Renal cortex interstitium (tissue), 11 donors: ENCODE measurements around the gene CTIF. TPM values are rescaled to one million over a fixed set of nuclear protein-coding genes. Genes with fewer than 3 reads are reported as not detected.

ENCODE experiments used
- DNase-seq, 11 donors: peaks; one replicate each; pipeline ENCODE4 v3.0.0-alpha.2; 2013; ENCODE audit warnings: low read depth in 9 of 11, low spot score in 4 of 11; ENCODE audit errors: extremely low read depth in 1 of 11
- polyA plus RNA-seq, 3 donors: library from polyadenylated mRNA; unstranded; fragments of 120-200 nt; gene quantifications; one replicate each; pipeline ENCODE4 v1.2.1, GENCODE V29; 2013; ENCODE audit not compliant: insufficient read length in 3 of 3

Gene CTIF
- polyA plus RNA-seq, 3 donors: 17.9 to 26.5 (median 22.6) TPM

- no peak for DNase-seq
Measured at GRCh38 chr18:48741866-48742265, 203.0 kb downstream of the CTIF start.

GRCh38 chr18:48742304-48742703, 203.5 kb downstream of the CTIF start:
- DNase-seq: no peak

GRCh38 chr18:48742706-48743475, 204.1 kb downstream of the CTIF start:
- DNase-seq: no peak

DNA sequence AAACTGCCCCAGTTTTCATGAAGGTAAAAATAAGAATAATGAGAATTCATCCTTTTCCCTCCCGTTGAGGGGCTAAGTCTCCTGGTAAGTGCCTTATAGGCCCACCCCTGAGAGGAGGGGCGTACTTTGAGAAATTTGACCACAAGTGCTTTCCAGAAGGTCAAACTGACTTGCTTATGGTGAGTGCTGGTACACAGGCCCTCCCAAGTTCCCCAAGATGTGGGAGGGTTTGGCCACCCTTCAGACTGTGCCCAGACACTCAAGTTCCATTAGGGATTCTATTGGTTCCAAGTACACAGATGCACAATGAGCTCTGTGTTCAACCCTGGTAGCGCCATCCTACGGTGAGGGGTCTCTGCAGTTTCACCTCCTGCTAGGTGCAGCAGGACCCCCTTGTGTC, 205.1 kb downstream of the CTIF start:
- DNase-seq: no peak

GRCh38 chr18:48745293-48745692, 206.5 kb downstream of the CTIF start:
- DNase-seq: no peak

DNA sequence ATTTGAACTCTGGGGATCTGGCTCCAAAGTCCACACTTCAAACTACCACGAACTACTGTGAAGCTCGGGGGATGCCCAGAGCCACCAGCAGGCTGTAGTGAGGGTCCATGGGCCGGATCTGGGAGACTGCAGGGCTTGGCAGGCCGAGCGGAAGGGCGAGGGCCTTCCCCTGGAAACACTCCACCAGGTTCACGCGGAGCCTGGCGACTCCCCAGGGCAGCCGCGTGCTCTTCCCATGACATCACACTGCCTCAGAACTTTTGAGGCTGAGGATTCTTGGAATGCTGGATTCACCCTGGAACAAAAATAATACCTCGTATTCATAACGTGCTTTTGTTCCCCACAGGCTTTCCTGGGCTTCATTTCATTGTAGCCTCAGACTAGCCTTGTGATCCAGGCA, 210.9 kb downstream of the CTIF start:
- DNase-seq: no peak

GRCh38 chr18:48750485-48751175, 211.8 kb downstream of the CTIF start:
- no peak for DNase-seq

GRCh38 chr18:48751727-48752468, 213.1 kb downstream of the CTIF start:
- DNase-seq: no peak

GRCh38 chr18:48752478-48752877, 213.6 kb downstream of the CTIF start:
- DNase-seq: no peak

GRCh38 chr18:48752928-48753327, 214.1 kb downstream of the CTIF start:
- DNase-seq: no peak

GRCh38 chr18:48753691-48754090, 214.9 kb downstream of the CTIF start:
- DNase-seq: no peak

DNA sequence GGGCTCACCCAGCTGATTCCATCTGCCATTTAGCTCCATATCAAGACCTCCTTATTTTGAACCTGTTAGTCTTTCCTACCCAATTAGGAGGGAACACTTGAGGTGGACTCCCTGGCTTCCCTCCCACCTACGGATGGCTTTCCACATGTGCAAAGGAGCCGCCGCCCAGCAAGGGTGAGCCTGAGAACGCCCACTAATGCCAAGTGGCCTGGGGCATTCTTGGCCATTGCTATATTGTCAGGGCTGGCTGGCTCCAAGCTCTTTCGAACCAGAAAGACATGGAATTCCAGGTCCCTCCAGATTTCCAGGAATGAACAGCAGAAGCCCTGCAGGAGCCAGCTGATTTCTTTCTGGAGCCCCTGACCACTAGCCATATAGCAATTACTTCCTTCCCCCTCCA, 215.7 kb downstream of the CTIF start:
- no peak for DNase-seq

- DNase-seq: no peak
Measured at GRCh38 chr18:48754993-48755473, 216.2 kb downstream of the CTIF start.

DNA sequence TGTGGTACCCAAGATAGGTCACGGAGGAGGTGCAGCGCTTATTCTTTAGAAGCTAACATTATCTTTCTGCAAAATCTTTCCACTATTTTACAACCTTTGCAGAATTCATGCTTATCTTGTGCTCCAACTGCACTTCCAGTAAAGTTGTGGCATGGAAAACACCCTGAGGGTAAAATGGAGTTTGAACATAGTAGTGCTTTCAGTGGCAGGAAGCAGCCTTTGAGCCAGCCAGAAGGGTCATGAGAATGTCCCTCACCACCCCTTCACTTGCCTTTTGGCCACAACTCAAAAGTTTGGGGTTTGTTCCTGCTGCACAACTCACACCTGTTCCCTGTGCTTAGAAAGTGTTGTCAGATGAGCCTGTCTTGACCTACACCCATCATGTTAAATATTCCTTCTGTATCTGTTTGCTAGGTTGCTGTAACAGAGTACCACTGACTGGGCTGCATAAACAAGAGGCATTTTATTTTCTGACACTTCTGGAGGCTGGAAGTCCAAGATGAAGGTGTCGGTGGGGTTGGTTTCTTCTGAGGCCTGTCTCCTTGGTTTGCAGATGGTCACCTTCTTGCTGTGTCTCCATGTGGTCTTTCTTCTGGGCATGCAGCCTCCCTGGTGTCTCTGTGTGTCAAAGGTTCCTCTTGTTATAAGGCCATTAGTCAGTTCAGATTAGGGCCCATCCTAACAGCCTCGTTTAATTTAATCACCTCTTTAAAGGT, 217.8 kb downstream of the CTIF start:
- no peak for DNase-seq

GRCh38 chr18:48757367-48757766, 218.5 kb downstream of the CTIF start:
- no peak for DNase-seq

DNA sequence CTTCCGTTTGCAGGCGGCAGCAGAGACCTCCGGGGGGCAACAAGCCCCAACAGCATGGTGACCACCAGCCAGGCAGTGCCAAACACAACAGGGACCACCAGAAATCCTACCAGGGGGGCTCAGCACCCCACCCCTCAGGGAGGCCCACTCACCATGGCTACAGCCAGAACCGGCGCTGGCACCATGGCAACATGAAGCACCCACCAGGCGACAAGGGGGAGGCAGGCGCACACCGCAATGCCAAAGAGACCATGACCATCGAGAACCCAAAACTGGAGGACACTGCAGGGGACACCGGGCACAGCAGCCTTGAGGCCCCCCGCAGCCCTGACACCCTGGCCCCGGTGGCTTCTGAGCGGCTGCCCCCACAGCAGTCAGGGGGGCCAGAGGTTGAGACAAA, 219.1 kb downstream of the CTIF start:
- no peak for DNase-seq

- no peak for DNase-seq
Measured at GRCh38 chr18:48761582-48761981, 222.8 kb downstream of the CTIF start.

DNA sequence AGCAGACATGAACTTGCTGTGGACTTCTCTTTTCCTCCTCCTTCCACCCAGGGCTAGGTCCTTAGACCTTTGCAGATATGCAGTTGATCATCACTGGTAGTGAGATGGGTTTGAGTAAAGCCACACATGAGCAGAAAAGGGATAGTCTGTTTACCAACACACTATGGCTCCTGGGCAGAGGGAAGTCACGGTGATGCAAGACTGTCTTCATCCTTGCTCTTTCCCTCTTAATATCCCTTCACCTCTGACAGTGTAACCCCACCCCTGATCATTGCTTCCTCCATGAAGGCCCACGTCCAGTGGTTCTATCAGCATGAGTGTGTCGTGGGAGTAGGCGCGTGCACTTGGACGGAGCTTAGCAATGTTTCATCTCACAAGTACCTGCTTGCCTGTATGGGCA, 223.2 kb downstream of the CTIF start:
- DNase-seq: no peak
